Right renal pelvis (tissue), 4 donors: Measurements from ENCODE around the gene ARAP1. TPM values are rescaled to one million over a fixed set of nuclear protein-coding genes. Genes with fewer than 3 reads are reported as not detected.
"Not testable (repeated sequence)": the region's sequence is repeated elsewhere in the genome, so short reads cannot be mapped to it uniquely, and the experiment has no call there.

Experiments
- DNase-seq, 4 donors: peaks; one replicate each; pipeline ENCODE4 v3.0.0-alpha.2; 2013; ENCODE audit warnings: low read depth in 4 of 4, low spot score in 3 of 4, missing footprints in 1 of 4
- polyA plus RNA-seq, 4 donors: library from polyadenylated mRNA; unstranded; fragments of 120-200 nt; gene quantifications; one replicate each; pipeline ENCODE4 v1.2.1, GENCODE V29; 2013; ENCODE audit not compliant: insufficient read length in 4 of 4

The ARAP1 gene
- polyA plus RNA-seq, result 10 to 100 TPM; 62.1 to 85.6 (median 65.4) TPM

GRCh38 chr11:72752088-72752914, at the start of gene ARAP1:
TSS of gene ARAP1 (minus strand) at chr11:72752408. CDS start at chr11:72727128, 25,280 bp downstream.
- DNase-seq, result peak; percentile 41 to 58 (median 51)

- no peak for DNase-seq
These were observed 47.2 kb upstream of the ARAP1 start for GRCh38 chr11:72799441-72799840.

- no peak for DNase-seq
These were observed 46.2 kb upstream of the ARAP1 start for GRCh38 chr11:72798361-72798760.

GRCh38 chr11:72793425-72794367, 41.5 kb upstream of the ARAP1 start, which contains the start of gene STARD10:
TSS of gene STARD10 (minus strand) at chr11:72794047. CDS start at chr11:72781181, 12,866 bp downstream.
- peak; percentile 95 to 96 (median 95) for DNase-seq

GRCh38 chr11:72793076-72793424, 40.8 kb upstream of the ARAP1 start:
- no peak for DNase-seq

- no peak for DNase-seq
These were observed 40.3 kb upstream of the ARAP1 start for GRCh38 chr11:72792437-72793021.

GRCh38 chr11:72791228-72791627, 39.0 kb upstream of the ARAP1 start:
- DNase-seq, result not testable (repeated sequence)

- DNase-seq, result no peak
These were observed 37.4 kb upstream of the ARAP1 start for GRCh38 chr11:72789493-72790131.

- DNase-seq, result no peak
These were observed 36.0 kb upstream of the ARAP1 start for GRCh38 chr11:72788241-72788640.

GRCh38 chr11:72787216-72788104, 35.3 kb upstream of the ARAP1 start:
- DNase-seq, result no peak

GRCh38 chr11:72786305-72787215, 34.4 kb upstream of the ARAP1 start:
- no peak for DNase-seq

GRCh38 chr11:72784662-72785061, 32.5 kb upstream of the ARAP1 start:
- DNase-seq, result no peak

GRCh38 chr11:72783144-72783905, 31.1 kb upstream of the ARAP1 start:
- DNase-seq, result no peak

GRCh38 chr11:72782081-72782920, 30.1 kb upstream of the ARAP1 start:
- DNase-seq, result no peak

- no peak for DNase-seq
These were observed 29.3 kb upstream of the ARAP1 start for GRCh38 chr11:72781313-72782080.

- no peak for DNase-seq
These were observed 28.8 kb upstream of the ARAP1 start for GRCh38 chr11:72781063-72781312.
